GM12878 (cell line): Measurements from ENCODE around the gene PPARD. TPM values are rescaled to one million over a fixed set of nuclear protein-coding genes. Genes with fewer than 3 reads are reported as not detected.

Source experiments
- ATAC-seq: fragments of 200-7000 bp; cut with Tn5 transposase; 3 replicates; pipeline ENCODE4 v1.9.1; 2020; ENCODE audit warnings: mild to moderate bottlenecking, moderate library complexity
- BruUV-seq: library from RNA; stranded (reverse); fragments of 400-500 nt; replicated peaks from 2 replicates; lab custom pipeline; 2021; lab: Mats Ljungman, UMichigan
- CTCF ChIA-PET: fragments of 300-600 bp; sonication (Branson Sonifier 250); formaldehyde crosslinking; extraction: SDS; loops from one replicate; lab custom pipeline; 2021; ENCODE audit warnings: inconsistent platforms; lab: Yijun Ruan, JAX
- POLR2A ChIA-PET: fragments of 350-600 bp; formaldehyde crosslinking; extraction: SDS; loops from one replicate; lab custom pipeline; 2021; ENCODE audit warnings: inconsistent platforms; lab: Charles Lee
- RAD21 ChIA-PET: fragments of 300-600 bp; sonication (Branson Sonifier 250); formaldehyde crosslinking; loops from one replicate; lab custom pipeline; 2023; ENCODE audit warnings: antibody characterized with exemption; ENCODE audit not compliant: unreplicated experiment; lab: Charles Lee
- SMC1A ChIA-PET: fragments of 300-600 bp; sonication (Branson Sonifier 250); formaldehyde crosslinking; loops from one replicate; lab custom pipeline; 2023; ENCODE audit not compliant: unreplicated experiment, uncharacterized antibody; lab: Charles Lee
- DNase-seq: peaks from one replicate; pipeline ENCODE4 v3.0.0-alpha.2; 2011; ENCODE audit warnings: low read depth, low spot score
- FAIRE-seq: peaks from 3 replicates; lab custom pipeline; 2011; peaks lifted over from hg19 to GRCh38; lab: Jason Lieb, UNC
- H2AFZ ChIP-seq: 2 replicates; pipeline ENCODE4 v1.6.0; 2011; ENCODE audit warnings: low read depth, low read length, control low read depth; ENCODE audit not compliant: control insufficient read depth
- H3K27ac ChIP-seq: 2 replicates; pipeline ENCODE4 v1.5.1; 2011; ENCODE audit warnings: control low read depth; ENCODE audit not compliant: control insufficient read depth, insufficient read depth
- H3K27me3 ChIP-seq, 2 experiments: replicated peaks in 1 of 2; 2 replicates each; pipeline versions ENCODE4 v1.6.0 to v1.6.1; 2011; ENCODE audit warnings: low read length in 1 of 2; ENCODE audit not compliant: control insufficient read depth in 2 of 2, insufficient read depth in 2 of 2
- H3K36me3 ChIP-seq, 2 experiments: 2 replicates each; pipeline ENCODE4 v1.5.1; 2011; ENCODE audit warnings: low read length in 1 of 2; ENCODE audit not compliant: control insufficient read depth in 2 of 2, insufficient read depth in 2 of 2
- H3K4me1 ChIP-seq: 2 replicates; pipeline ENCODE4 v1.6.1; 2011; ENCODE audit warnings: mild to moderate bottlenecking, low read length, moderate library complexity, mixed read lengths; ENCODE audit not compliant: control insufficient read depth, insufficient read depth
- H3K4me2 ChIP-seq: 2 replicates; pipeline ENCODE4 v1.6.0; 2011; ENCODE audit warnings: control low read depth; ENCODE audit not compliant: control insufficient read depth, insufficient read depth
- H3K4me3 ChIP-seq: fragments of 200-600 bp; sonication (generic); 2 replicates; pipeline ENCODE4 v1.5.1; 2016
- H3K79me2 ChIP-seq: 2 replicates; pipeline ENCODE4 v1.6.0; 2011; ENCODE audit warnings: low read length; ENCODE audit not compliant: control insufficient read depth, insufficient read depth
- H3K9ac ChIP-seq: 2 replicates; pipeline ENCODE4 v1.8.0; 2011; ENCODE audit warnings: low read length, control low read depth, mixed read lengths; ENCODE audit not compliant: control insufficient read depth, insufficient read depth
- H3K9me3 ChIP-seq: replicated peaks from 3 replicates; pipeline ENCODE4 v1.5.1; 2011; ENCODE audit warnings: mild to moderate bottlenecking, low read length; ENCODE audit not compliant: control insufficient read depth, insufficient read depth
- H4K20me1 ChIP-seq: 2 replicates; pipeline ENCODE4 v1.6.0; 2011; ENCODE audit not compliant: control insufficient read depth, insufficient read depth
- CBFB ChIP-seq: IDR thresholded peaks from 2 replicates; pipeline ENCODE4 v1.6.1; 2016; ENCODE audit warnings: antibody characterized with exemption, low read depth
- CBX5 ChIP-seq: sonication (generic); IDR thresholded peaks from 2 replicates; pipeline ENCODE4 v1.6.1; 2016; ENCODE audit warnings: low read depth, moderate library complexity, mild to moderate bottlenecking, inconsistent platforms
- CREB1 ChIP-seq: IDR thresholded peaks from 2 replicates; pipeline ENCODE4 v1.6.1; 2012; ENCODE audit warnings: low read depth, mild to moderate bottlenecking, inconsistent platforms
- DPF2 ChIP-seq: fragments of 450-650 bp; IDR thresholded peaks from 2 replicates; pipeline ENCODE4 v1.6.1; 2017; ENCODE audit warnings: mild to moderate bottlenecking
- HDAC6 ChIP-seq: fragments of 200-600 bp; sonication (generic); IDR thresholded peaks from one replicate; pipeline ENCODE4 v1.8.0; 2017; ENCODE audit warnings: antibody characterized with exemption; ENCODE audit not compliant: unreplicated experiment
- HSF1 ChIP-seq: fragments of 150-350 bp; IDR thresholded peaks from 2 replicates; pipeline ENCODE4 v1.6.1; 2014; ENCODE audit warnings: mild to moderate bottlenecking, low read depth, low read length
- KLF5 ChIP-seq: fragments of 450-650 bp; IDR thresholded peaks from 2 replicates; pipeline ENCODE4 v1.6.1; 2014; ENCODE audit warnings: mild to moderate bottlenecking; ENCODE audit not compliant: partially characterized antibody
- NR2F1 ChIP-seq: fragments of 450-650 bp; conservative IDR thresholded peaks from 2 replicates; pipeline ENCODE4 v1.6.1; 2017; ENCODE audit warnings: mild to moderate bottlenecking
- NRF1 ChIP-seq: conservative IDR thresholded peaks from 2 replicates; pipeline ENCODE4 v1.6.1; 2011; ENCODE audit warnings: mild to moderate bottlenecking, low read depth, low read length, improper control_type of control experiment
- RUNX3 ChIP-seq: IDR thresholded peaks from 2 replicates; pipeline ENCODE4 v1.6.1; 2012; ENCODE audit warnings: low read length, inconsistent platforms
- SUZ12 ChIP-seq: fragments of 200-600 bp; sonication (generic); IDR thresholded peaks from one replicate; pipeline ENCODE4 v1.6.1; 2018; ENCODE audit warnings: antibody characterized with exemption, mild to moderate bottlenecking; ENCODE audit not compliant: unreplicated experiment
- TBL1XR1 ChIP-seq: IDR thresholded peaks from 2 replicates; pipeline ENCODE4 v1.6.1; 2012; ENCODE audit warnings: low read depth, low read length, improper control_type of control experiment
- ZNF207 ChIP-seq: fragments of 450-650 bp; IDR thresholded peaks from 2 replicates; pipeline ENCODE4 v1.6.1; 2014; ENCODE audit warnings: antibody characterized with exemption, mild to moderate bottlenecking, borderline replicate concordance
- ZNF622 ChIP-seq: fragments of 450-650 bp; IDR thresholded peaks from 2 replicates; pipeline ENCODE4 v1.6.1; 2017; ENCODE audit warnings: mild to moderate bottlenecking, inconsistent platforms
- ZZZ3 ChIP-seq: IDR thresholded peaks from 2 replicates; pipeline ENCODE4 v1.6.1; 2011; ENCODE audit warnings: low read depth; ENCODE audit not compliant: control insufficient read depth, insufficient read length
- whole genome bisulfite sequencing: methylation state at CpG from one replicate; pipeline ENCODE4 v1.1.6; 2016; ENCODE audit warnings: low lambda C conversion rate; ENCODE audit not compliant: insufficient replicate concordance, insufficient coverage; ENCODE audit errors: missing lambda C conversion rate; 5-methylcytosine and 5-hydroxymethylcytosine counted together
- in situ Hi-C: fragments of 300-500 bp; cut with MboI; formaldehyde crosslinking; loops from 9 replicates; pipeline ENCODE4 v1.14.3; 2018; ENCODE audit warnings: mixed read lengths
- intact Hi-C: fragments of 100-400 bp; cut with micrococcal nuclease; formaldehyde crosslinking; loops from one replicate; pipeline ENCODE4 v1.14.2; 2022; ENCODE audit not compliant: unreplicated experiment
- polyA plus RNA-seq, 11 experiments: library from polyadenylated mRNA; depleted of rRNA in 4 of 11; unstranded in 6 of 11; stranded (reverse) in 5 of 11; fragments of >200 nt; fragmentation: Nextera tagmentation in 4 of 11; fragmentation: Illumina TruSeq in 1 of 11; extraction: Ambion mirVana in 4 of 11; extraction: Trizol in 1 of 11; gene quantifications; 1 replicate in 1 of 11; 2 replicates in 10 of 11; pipeline versions ENCODE4 v1.2.1 to v1.2.3, GENCODE V29; 2011 to 2016; ENCODE audit warnings: inconsistent platforms in 2 of 11, missing spikeins in 2 of 11, low read depth in 1 of 11
- total RNA-seq, 4 experiments: library from RNA; depleted of rRNA in 3 of 4; stranded (reverse); fragments of >200 nt in 3 of 4; fragmentation: Illumina TruSeq in 1 of 4; extraction: Trizol in 1 of 4; gene quantifications; 2 replicates each; pipeline versions ENCODE4 v1.2.1 to v1.2.3, GENCODE V29; 2013 to 2021
- TF ChIP-seq, protein P1 (sequence below): fragments of 450-650 bp; IDR thresholded peaks from 2 replicates; pipeline ENCODE4 v1.6.1; 2017; ENCODE audit warnings: borderline replicate concordance

The PPARD gene
- total and polyA plus RNA-seq, 10 of the 15 experiments (the other 5 are each of a cell fraction or from before 2014, with no cell fraction given), result 0.05 to 12.6 (median 6.7) TPM

DNA sequence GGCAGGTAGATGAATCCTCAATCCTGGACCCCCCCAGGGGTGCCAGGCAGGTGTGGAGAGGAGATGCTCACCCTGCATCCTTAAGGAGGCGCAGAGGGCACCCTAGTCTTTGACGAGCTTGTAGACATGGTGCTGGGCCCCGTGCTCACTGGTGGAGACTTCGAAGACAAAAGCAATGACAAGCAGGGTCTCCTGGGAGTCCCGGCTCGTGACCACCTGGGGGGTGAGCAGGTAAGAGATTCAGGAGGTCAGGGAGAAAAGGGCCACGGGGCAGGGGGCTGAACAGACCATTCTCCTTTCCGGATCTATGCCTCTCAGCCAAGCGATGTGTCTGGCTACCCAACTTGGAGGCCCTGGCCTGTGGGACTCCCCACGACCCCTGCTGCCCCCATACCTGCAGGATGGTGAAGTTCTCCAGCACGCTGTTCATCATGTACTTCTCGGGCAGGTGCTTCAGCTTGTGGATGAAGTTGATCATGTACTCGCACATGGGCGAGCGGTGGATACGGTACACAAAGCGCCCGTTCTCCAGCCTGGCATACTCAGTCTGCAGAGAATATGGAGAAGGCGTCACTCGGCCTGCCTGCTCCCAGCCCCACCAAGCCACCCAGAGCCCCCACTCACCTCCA lies 132.7 kb downstream of the PPARD start:
- intact Hi-C loops, result no loop called here
- TF ChIP-seq TBL1XR1 (no peak), KLF5 (no peak), DPF2 (no peak), CREB1 (no peak), NR2F1 (no peak), NRF1 (no peak), ZNF207 (no peak), CBFB (no peak), ZNF622 (no peak), HSF1 (no peak), RUNX3 (no peak), SUZ12 (no peak), HDAC6 (no peak), CBX5 (no peak), ZZZ3 (no peak)
- TF ChIP-seq, protein P1, sequence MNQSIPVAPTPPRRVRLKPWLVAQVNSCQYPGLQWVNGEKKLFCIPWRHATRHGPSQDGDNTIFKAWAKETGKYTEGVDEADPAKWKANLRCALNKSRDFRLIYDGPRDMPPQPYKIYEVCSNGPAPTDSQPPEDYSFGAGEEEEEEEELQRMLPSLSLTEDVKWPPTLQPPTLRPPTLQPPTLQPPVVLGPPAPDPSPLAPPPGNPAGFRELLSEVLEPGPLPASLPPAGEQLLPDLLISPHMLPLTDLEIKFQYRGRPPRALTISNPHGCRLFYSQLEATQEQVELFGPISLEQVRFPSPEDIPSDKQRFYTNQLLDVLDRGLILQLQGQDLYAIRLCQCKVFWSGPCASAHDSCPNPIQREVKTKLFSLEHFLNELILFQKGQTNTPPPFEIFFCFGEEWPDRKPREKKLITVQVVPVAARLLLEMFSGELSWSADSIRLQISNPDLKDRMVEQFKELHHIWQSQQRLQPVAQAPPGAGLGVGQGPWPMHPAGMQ, result no peak
- H3K4me1 ChIP-seq, result no peaks in the 10 kb centered on the region
- H2AFZ ChIP-seq, result no peak overlapping the region
- FAIRE-seq, result no peak
- H3K36me3 ChIP-seq, result peaks cover 14% of the 10 kb centered on the region in 2 experiments
- H3K27me3 ChIP-seq, result no peaks in the 10 kb centered on the region
- SMC1A ChIA-PET, result no interaction called here
- peaks cover 3% of the 10 kb centered on the region; the same call in 1 of the 2 replicates for H4K20me1 ChIP-seq
- no peak for ATAC-seq
- POLR2A ChIA-PET, result no interaction called here
- CTCF ChIA-PET, result no interaction called here
- no peak overlapping the region for H3K4me2 ChIP-seq
- in situ Hi-C loops, result no loop called here
- H3K79me2 ChIP-seq, result peaks cover 14% of the 10 kb centered on the region
- no TSS peak for BruUV-seq
- no peak overlapping the region for H3K9ac ChIP-seq
- RAD21 ChIA-PET, result no interaction called here
- H3K27ac ChIP-seq, result no peak overlapping the region
- H3K4me3 ChIP-seq, result no peak overlapping the region
- DNase-seq, result no peak
- 79% methylated on average over 20 of the region's 20 CpGs for WGBS
- no peaks in the 10 kb centered on the region for H3K9me3 ChIP-seq
